DMS114 treated with DMSO at 0.1 percent for 48 hours (cell line): ENCODE data around the gene GNAL.
A peak's percentile ranks its signal among the peaks of the same experiment; 100 is the strongest.
"Not testable (repeated sequence)": the region's sequence is repeated elsewhere in the genome, so short reads cannot be mapped to it uniquely, and the experiment has no call there.

Experiments used
- DNase-seq: peaks from one replicate; lab custom pipeline; 2025; ENCODE audit not compliant: unreplicated experiment; lab: John Stamatoyannopoulos, UW

Gene GNAL

GRCh38 chr18:11902522-11903292 is 213.6 kb downstream of the GNAL start:
- no peak for DNase-seq

DNA sequence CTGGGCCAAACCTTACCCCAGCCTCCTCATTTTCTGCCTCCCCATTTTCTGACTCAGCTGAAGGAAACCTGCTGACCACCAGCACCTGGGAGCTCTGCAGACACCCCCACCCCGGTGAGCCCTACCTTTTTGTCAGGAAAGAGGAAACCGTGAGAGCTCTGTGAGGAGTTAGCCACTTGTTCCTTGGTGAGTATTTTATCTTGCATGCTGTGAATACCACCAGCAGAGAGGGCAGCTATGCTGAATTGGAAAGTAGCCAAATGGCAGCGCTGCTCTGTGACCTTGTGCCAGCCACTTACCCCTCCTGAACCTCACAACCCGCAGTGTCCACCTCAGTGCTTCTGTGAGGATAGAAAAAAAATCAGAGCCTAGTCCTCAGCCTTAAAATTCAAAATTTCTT is 216.5 kb downstream of the GNAL start:
- DNase-seq: no peak

GRCh38 chr18:11906176-11906575 is 217.1 kb downstream of the GNAL start:
- DNase-seq: no peak

- no peak for DNase-seq
Measured at GRCh38 chr18:11906926-11907874, 218.1 kb downstream of the GNAL start.

DNA sequence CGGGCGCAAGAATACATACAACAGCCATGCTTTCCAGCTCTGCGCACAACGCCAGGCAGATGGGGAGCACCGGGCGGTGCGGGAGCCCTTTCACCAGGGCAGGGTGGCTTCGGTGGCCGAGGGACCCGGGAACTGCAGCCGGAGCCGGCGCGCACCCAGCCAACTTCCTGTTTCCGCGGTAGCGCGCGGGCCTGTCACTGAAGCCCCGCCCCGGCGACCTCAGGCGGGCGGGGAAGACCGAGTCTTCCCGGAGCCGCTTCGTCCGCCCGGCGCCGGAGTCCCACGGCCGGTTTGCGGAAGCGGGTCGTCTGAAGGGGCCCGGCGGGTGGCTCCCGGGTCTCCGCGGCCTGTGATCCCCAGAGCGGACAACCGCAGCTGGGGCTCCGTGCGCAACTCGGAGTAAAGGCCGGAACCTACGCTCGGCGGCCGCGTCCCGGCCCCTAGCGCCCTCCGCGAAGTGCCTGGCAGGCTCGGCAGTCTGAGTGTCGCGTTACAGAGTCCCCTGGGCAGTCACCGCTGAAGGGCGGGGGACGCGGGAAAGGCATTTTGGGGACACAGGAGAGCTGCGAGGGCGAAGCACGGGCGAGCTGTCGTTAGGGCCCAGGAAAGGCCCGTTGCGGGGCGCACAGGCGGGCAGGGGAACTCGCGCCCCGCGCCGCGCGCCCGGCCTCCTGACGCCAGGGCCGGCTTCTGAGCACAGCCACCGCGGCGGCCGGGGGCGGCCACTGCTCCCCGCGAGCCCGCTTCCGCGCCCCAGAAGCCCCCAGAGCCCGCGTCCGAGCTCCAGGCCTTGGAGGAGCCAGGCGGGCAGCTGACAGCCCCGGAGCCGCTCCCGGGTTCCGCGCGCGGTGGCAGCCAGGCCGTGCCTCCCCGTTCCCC is 219.4 kb downstream of the GNAL start, which contains the start of gene MPPE1:
MPPE1 (minus strand) TSS at position 136 of the 879 bp plus-strand sequence. CDS start 11,053 bp downstream, outside the sequence.
- DNase-seq: peak; percentile 53

GRCh38 chr18:11909061-11909455 is 220.0 kb downstream of the GNAL start:
- peak; percentile 10 for DNase-seq

GRCh38 chr18:11909591-11910026 is 220.5 kb downstream of the GNAL start:
- no peak for DNase-seq

DNA sequence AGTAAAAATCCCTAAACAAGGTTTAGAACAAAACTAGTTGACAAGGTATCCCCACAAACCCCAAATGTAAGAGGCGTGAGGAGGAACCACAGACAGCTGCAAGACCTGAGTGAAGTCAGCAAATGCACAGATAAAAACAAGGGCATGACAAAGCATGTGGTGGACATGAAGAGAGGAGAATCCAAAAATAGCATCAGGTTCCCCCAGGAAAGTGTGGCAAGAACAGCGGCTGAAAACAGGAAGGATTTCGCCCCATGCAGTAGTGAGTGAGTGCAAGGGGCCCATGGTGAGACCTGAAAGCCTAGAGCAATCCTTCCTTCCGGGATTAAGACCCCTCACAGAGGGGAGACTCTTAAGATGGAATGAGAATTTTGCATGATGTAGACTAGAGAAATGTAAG is 227.8 kb downstream of the GNAL start:
- DNase-seq: not testable (repeated sequence)

DNA sequence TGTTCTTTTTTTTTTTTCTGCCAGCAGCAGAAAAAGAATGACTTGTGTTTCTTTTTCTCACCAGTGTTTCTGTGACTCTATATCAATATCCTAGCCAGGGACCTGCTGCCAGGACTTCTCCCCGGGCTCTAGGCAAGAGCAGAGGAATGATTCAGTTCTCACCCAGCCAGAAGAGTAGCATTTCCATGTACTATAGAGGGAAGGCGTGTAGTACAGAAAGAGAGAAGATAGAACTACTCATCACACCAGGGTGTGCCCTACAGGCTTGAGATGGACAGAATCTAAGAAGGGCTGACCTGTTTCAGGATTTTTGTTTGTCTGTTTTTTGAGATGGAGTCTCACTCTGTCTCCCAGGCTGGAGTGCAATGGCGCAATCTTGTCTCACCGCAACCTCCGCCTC is 230.5 kb downstream of the GNAL start:
- not testable (repeated sequence) for DNase-seq

DNA sequence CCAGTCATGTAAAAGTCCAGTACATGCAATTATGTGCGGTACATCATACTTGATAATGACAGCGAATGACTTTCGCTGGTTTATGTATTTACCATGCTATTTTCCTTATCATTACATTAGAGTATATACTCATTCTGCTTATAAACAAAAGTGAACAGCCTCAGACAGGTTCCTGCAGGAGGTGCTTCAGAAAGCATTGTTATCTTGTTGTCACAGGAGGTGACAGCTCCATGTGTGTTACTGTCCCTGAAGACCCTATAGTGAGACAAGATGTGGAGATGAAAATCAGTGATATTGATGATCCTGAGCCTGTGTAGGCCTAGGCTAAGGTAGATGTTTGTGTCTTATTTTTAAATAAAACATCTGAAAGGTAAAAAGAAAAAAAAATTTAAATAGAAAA is 234.4 kb downstream of the GNAL start:
- DNase-seq: no peak

DNA sequence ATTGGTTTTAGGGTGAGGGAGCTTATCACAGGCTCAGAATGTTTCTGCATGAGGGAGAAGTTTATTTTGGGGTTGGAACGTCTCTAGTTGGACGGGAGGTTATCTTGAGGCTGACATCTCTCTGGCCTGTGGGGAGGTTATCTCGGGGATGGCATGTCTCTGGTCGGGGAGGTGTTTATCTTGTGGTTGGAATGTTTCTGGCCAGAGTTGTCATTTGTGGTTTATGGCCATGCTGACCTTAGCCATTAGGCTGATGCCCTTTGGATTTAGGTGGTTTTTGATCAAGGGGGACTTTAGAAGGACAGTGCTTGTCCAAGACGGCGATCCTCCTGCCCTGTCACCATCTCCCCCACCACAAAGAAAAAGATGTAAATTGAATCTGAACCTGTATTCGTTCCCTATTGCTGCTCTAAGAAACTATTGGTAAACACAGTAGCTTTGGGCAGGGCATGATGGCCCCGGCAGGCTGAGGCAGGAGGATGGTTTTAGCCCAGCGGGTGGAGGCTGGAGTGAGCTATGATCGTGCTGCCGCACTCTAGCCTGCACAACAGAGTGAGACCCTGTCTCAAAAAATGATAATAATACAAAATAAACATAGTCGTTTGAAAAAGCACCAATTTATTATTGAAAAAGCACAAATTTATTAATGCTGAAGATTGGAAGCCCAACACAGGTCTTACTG is 236.9 kb downstream of the GNAL start:
- DNase-seq: no peak

DNA sequence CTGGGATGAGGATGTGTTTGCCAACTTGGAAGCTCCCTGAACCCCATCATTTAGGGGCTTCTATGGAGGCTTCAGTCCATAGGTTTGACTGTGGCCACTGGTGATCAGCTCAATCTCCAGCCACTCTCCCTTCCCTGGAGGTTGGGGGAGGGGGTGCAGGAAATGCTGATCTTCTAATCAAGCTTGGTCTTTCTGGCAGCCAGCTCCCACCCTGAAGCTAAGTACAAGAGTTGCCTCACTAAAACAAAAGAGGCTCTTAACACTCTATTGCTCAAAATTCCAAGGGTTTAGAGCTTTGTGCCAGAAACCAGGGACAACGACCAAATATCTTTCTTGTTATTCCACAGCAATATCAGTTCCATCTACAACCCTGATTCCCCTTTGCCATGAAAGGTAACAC is 238.4 kb downstream of the GNAL start:
- DNase-seq: no peak

DNA sequence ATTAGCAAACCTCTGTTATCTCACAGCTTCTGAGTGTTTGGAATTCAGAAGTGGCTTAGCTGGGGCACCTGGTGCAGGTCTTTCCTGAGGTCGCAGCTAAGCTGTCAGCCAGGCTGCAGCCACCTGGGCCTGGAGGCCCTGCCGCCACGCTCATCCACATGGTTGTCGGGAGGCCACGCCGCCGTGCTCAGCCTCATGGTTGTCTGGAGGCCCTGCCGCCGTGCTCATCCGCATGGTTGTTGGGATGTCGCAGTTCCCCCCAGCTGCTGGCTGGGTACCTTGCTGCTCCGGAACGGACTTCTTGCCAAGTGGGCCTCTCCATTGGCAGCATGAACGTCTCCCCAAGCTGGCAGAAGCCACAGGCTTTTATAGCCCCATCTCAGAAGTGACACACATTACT is 243.3 kb downstream of the GNAL start:
- no peak for DNase-seq
